Thyroid gland (tissue), 4 donors: Measurements from ENCODE around the gene ANXA2.

Source experiments
- POLR2A ChIP-seq, 2 donors: fragments of 450-650 bp; IDR thresholded peaks; one replicate each; pipeline ENCODE4 v1.6.1; 2017; ENCODE audit warnings: antibody characterized with exemption in 2 of 2, mild to moderate bottlenecking in 2 of 2, moderate library complexity in 1 of 2
- TF ChIP-seq, protein P1 (sequence below), 6 experiments: fragments of 200-600 bp in 3 of 6; fragments of 450-650 bp in 3 of 6; sonication (generic) in 3 of 6; IDR thresholded peaks; one replicate each; pipeline ENCODE4 v1.5.1; 2016 to 2019; ENCODE audit warnings: antibody characterized with exemption in 6 of 6, mild to moderate bottlenecking in 2 of 6, inconsistent platforms in 1 of 6, moderate library complexity in 1 of 6

DNA sequence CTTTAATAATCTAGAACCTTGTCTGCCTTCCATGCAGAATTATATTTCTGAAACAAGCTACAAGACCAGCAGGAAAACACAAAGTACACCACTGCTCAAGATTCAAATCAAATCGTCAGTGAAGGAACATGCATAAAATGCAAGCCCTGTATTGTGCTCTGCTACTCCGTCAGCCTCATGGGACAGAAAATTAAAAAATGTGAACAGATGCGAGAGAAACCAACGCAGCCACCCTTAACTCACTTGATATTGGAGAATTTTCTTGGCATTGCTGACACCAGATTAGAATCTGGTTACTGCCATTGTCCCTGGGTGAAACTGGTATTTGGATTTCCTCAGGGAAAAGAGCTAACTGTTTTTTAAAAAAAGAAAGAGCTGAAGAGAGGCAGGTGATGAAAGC, 23.6 kb downstream of the ANXA2 start:
- TF ChIP-seq, protein P1, sequence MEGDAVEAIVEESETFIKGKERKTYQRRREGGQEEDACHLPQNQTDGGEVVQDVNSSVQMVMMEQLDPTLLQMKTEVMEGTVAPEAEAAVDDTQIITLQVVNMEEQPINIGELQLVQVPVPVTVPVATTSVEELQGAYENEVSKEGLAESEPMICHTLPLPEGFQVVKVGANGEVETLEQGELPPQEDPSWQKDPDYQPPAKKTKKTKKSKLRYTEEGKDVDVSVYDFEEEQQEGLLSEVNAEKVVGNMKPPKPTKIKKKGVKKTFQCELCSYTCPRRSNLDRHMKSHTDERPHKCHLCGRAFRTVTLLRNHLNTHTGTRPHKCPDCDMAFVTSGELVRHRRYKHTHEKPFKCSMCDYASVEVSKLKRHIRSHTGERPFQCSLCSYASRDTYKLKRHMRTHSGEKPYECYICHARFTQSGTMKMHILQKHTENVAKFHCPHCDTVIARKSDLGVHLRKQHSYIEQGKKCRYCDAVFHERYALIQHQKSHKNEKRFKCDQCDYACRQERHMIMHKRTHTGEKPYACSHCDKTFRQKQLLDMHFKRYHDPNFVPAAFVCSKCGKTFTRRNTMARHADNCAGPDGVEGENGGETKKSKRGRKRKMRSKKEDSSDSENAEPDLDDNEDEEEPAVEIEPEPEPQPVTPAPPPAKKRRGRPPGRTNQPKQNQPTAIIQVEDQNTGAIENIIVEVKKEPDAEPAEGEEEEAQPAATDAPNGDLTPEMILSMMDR (IDR thresholded peaks at IDR 0.05) = no peak
- no peak for TF ChIP-seq POLR2A (IDR thresholded peaks at IDR 0.05)
